PFSK-1 (cell line): ENCODE results near the gene CFAP410.

Experiments used
- FOXP2 ChIP-seq: optimal IDR thresholded peaks from 2 replicates; pipeline ENCODE3; 2011; ENCODE audit warnings: borderline replicate concordance, control low read depth, inconsistent platforms; ENCODE audit not compliant: insufficient read depth; ENCODE audit errors: extremely low read length, extremely low read depth
- POLR2AphosphoS5 ChIP-seq: IDR thresholded peaks from 2 replicates; pipeline ENCODE4 v1.6.1; 2012; ENCODE audit warnings: low read depth, mild to moderate bottlenecking, control low read depth, low read length, moderate library complexity
- SIN3A ChIP-seq: IDR thresholded peaks from 2 replicates; pipeline ENCODE4 v1.6.1; 2012; ENCODE audit warnings: mild to moderate bottlenecking, low read length, moderate library complexity, borderline replicate concordance; ENCODE audit not compliant: insufficient read depth
- TAF1 ChIP-seq: IDR thresholded peaks from 2 replicates; pipeline ENCODE4 v1.6.1; 2012; ENCODE audit warnings: low read length, control low read depth, borderline replicate concordance; ENCODE audit not compliant: insufficient read depth
- TF ChIP-seq, protein P1 (sequence below), 2 experiments: IDR thresholded peaks; 2 replicates each; pipeline versions ENCODE4 v1.6.1 to v1.8.0; 2011 to 2012; ENCODE audit warnings: low read depth in 2 of 2, low read length in 2 of 2, control low read depth in 1 of 2, inconsistent platforms in 1 of 2, mild to moderate bottlenecking in 1 of 2, moderate library complexity in 1 of 2; ENCODE audit not compliant: insufficient read depth in 1 of 2

The CFAP410 gene

DNA sequence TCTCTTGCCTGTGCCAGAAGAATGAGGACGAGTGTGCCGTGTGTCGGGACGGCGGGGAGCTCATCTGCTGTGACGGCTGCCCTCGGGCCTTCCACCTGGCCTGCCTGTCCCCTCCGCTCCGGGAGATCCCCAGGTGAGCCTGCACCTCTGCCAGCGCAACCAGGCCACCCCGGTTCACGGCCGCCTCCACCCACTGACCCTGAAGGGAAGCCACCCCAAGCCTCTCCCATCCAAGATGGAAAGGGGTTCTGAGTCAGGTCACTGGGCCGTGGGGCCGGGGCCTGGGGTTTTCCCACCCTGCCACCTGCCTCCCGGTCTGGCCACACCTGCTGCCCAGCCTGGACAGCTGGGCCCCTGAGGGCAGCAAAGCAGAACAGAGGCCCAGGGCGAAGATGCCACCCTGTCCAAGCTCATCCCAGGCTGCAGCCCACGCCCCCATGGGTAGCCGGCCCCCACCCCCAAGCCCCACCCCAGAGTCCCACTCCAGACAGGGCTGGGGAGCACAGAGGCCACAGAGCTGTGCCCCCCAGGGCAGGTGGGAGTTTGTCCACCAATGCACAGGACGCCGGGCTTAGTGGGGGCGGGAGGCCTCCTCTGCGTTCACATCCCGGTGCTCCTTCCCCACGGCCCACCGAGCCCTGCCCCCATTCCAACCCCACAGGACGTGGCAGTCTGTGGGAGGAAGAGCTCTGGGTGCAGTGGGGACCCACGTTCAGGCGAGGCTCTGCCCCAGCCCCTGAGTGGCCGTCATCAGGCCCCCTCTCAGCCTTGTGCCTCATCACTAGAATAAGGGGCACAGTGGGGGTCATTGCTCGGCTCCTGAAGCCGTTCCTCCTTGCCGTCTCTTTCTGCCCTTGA, 47.9 kb downstream of the CFAP410 start:
- TF ChIP-seq, protein P1, sequence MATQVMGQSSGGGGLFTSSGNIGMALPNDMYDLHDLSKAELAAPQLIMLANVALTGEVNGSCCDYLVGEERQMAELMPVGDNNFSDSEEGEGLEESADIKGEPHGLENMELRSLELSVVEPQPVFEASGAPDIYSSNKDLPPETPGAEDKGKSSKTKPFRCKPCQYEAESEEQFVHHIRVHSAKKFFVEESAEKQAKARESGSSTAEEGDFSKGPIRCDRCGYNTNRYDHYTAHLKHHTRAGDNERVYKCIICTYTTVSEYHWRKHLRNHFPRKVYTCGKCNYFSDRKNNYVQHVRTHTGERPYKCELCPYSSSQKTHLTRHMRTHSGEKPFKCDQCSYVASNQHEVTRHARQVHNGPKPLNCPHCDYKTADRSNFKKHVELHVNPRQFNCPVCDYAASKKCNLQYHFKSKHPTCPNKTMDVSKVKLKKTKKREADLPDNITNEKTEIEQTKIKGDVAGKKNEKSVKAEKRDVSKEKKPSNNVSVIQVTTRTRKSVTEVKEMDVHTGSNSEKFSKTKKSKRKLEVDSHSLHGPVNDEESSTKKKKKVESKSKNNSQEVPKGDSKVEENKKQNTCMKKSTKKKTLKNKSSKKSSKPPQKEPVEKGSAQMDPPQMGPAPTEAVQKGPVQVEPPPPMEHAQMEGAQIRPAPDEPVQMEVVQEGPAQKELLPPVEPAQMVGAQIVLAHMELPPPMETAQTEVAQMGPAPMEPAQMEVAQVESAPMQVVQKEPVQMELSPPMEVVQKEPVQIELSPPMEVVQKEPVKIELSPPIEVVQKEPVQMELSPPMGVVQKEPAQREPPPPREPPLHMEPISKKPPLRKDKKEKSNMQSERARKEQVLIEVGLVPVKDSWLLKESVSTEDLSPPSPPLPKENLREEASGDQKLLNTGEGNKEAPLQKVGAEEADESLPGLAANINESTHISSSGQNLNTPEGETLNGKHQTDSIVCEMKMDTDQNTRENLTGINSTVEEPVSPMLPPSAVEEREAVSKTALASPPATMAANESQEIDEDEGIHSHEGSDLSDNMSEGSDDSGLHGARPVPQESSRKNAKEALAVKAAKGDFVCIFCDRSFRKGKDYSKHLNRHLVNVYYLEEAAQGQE (IDR thresholded peaks at IDR 0.05; ENCODE audit: insufficient read depth in 1 of 2, low read depth in 2 of 2, low read length in 2 of 2) = no peak
- TF ChIP-seq TAF1 (no peak), SIN3A (no peak), POLR2AphosphoS5 (no peak), FOXP2 (no peak)

DNA sequence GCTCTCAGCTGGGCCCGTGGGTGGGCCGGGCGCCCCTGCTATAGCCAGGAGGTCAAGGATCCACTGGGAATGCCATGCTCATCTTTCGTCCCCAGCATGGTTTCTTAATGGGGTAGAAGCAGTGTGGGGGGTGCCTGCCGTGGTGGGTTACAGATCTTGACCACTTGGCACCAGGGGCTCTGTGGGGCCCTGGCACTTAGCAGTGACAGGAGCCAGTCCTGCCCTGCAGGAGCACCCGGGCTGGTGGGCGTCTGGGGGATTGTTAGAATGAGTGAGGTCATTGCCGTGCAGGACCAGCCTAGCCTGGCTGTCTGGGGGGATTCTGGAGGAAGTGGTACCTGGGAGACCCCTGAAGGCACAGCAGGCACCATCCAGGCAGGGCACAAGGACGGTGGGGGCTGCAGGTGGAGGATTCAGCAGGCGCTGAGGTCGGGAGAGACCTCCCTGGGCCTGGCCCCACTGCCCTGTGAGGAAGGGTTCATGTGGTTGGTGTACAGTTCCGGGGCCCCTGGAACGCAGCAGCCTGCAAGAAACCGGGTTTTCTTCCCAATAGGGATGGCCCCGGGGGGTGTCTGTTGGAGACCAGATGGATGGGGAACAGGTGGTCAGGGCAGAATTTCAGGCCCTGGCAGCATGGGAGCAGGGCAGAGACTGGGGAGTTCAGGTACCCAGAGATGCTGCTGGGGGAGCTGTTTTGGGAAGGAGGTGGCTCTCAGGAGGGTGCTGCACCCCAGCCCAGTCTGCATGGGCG, 48.7 kb downstream of the CFAP410 start:
- TF ChIP-seq, protein P1 (IDR thresholded peaks at IDR 0.05; ENCODE audit: insufficient read depth in 1 of 2, low read depth in 2 of 2, low read length in 2 of 2) = no peak
- no peak for TF ChIP-seq FOXP2
- TF ChIP-seq TAF1 = no peak
- no peak for TF ChIP-seq SIN3A

DNA sequence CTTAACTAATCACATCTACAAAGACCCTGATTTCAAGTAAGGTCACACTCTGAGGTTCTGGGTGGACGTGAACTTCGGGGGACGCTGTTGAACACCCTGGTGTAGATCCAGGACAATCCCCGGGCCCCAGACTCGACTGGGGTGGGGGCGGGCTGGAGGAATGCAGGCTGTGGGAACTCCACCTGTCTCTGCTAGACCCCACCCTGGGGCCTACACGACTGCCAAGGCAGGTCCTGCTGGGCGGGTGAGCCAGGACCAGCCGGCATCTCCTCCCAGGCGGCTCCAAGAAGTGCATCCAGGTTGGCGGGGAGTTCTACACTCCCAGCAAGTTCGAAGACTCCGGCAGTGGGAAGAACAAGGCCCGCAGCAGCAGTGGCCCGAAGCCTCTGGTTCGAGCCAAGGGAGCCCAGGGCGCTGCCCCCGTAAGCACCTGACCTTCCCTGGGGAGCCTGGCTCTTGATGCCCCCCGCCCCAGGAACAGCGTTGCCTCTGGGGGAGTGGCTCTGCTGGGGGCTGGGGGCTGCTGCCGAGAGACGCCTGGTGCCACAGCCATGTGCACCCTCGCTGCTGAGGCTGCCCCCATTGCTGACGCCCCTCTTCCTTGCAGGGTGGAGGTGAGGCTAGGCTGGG, 49.7 kb downstream of the CFAP410 start:
- TF ChIP-seq SIN3A (no peak), FOXP2 (no peak), TAF1 (no peak), POLR2AphosphoS5 (no peak)
- TF ChIP-seq, protein P1 (IDR thresholded peaks at IDR 0.05; ENCODE audit: insufficient read depth in 1 of 2, low read depth in 2 of 2, low read length in 2 of 2) = no peak

DNA sequence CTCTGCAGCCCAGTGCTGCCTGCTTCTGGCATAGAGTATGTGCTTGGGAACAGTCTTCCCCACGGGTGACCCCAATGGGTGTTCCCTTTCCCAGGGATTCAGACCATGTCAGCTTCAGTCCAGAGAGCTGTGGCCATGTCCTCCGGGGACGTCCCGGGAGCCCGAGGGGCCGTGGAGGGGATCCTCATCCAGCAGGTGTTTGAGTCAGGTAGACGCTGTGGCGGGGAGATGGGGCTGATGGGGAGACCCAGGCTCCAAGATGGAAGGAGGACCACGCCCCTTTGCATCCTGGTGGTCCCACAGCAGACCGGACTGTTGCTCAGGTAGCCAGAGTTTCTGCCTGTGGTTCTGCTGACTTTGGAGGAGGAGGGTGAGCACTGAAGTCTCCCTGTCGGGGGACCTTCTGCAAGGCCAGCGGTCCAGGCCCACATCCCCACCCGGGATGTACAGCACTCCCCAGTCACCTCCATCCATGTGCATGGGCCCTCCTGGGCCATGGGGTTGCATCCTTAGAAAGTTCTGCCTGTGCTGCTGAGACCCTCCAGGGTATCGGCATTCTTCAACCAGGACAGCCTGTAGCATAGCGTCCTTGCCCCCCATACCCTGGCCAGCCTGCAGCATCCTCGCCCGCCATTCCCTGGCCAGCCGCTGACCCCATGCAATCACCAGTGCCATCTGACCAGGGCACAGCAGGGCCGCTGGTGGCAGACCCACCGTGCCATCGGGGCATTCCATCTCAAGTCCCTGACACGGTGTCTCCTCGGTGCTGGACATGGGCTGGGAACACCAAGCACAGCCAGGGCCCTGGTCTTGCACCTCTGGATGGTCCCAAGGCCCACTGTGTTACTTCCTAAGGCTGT, 50.7 kb downstream of the CFAP410 start:
- TF ChIP-seq SIN3A = no peak
- TF ChIP-seq, protein P1 (IDR thresholded peaks at IDR 0.05; ENCODE audit: insufficient read depth in 1 of 2, low read depth in 2 of 2, low read length in 2 of 2) = no peak
- TF ChIP-seq TAF1 = no peak
- TF ChIP-seq FOXP2 = no peak
- no peak for TF ChIP-seq POLR2AphosphoS5
